HG03521 (cell line): Measurements from ENCODE around the gene SMCO2.
"Not testable (repeated sequence)": the region's sequence is repeated elsewhere in the genome, so short reads cannot be mapped to it uniquely, and the experiment has no call there.

ENCODE experiments used
- ATAC-seq: cut with Tn5 transposase; IDR thresholded peaks from one replicate; pipeline ENCODE4 v1.9.1; 2021; ENCODE audit warnings: mild to moderate bottlenecking, moderate library complexity; ENCODE audit not compliant: unreplicated experiment

SMCO2 gene

GRCh38 chr12:27523642-27524493 is 77.3 kb downstream of the SMCO2 start, which contains the start of gene PPFIBP1:
TSS of gene PPFIBP1 (plus strand) at chr12:27524206. CDS start at chr12:27633397, 109,191 bp downstream.
- ATAC-seq, result peak; percentile 97

DNA sequence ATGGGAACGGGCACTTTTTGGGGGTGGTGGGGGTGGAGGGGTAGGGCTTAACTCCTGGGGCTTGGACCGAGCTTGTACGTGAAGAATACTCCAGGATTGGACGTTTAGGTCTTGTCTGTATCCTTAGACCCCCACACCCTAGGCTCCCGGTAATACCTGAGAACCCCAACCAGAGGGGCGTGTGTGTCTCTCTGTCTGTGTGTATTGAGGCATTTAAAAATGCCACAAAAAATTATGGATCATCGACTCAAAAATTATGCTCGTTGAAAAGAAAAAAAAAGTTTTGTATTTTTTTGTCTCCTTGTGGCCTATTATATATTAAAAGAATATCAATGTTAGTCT is 77.9 kb downstream of the SMCO2 start:
- ATAC-seq, result no peak

DNA sequence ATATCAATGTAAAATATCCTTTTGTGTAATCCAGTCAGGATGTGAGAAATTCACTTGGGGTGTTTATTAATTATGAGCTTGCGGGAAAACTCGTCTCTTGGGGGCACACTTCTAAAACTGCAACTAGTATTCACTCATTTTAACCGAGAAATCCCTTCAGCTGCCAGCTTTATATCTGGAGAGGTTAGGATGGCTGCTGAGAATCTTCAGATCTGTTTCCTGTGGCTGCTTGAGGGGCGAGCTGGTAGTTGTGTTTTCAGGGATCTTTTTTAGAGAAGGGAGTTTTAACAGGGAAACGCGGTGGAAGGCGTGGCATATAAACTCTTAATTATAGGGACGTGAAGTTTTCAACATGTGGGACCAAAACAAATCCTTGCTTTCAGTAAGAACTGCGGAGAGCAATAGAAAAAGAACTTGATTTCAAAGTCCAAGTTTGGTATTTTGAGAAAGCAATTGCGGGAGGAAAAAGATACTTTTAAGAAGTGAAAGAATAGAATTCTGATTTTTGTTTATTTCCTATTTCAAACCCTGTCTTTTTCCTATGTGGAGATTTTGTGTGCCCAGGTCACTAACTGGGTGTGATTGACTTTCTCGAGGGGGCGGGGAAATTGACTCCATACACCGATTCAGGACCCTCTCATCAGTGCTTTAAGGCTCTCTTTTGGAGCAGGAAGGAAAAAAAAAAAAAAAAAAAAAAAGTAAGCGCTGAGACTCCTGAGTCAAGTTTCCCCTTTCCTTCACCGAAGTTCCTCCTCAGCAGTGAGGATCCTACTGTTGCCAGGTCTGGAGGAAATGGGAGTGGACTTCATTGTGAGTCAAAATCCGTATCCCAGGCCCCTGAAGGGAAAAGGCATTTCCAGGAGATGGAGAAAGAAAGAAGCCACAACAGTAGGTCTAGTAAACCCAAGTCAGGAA is 78.6 kb downstream of the SMCO2 start:
- no peak for ATAC-seq

GRCh38 chr12:27527512-27527911 is 81.0 kb downstream of the SMCO2 start:
- ATAC-seq, result no peak

GRCh38 chr12:27528788-27529187 is 82.3 kb downstream of the SMCO2 start:
- ATAC-seq, result no peak

DNA sequence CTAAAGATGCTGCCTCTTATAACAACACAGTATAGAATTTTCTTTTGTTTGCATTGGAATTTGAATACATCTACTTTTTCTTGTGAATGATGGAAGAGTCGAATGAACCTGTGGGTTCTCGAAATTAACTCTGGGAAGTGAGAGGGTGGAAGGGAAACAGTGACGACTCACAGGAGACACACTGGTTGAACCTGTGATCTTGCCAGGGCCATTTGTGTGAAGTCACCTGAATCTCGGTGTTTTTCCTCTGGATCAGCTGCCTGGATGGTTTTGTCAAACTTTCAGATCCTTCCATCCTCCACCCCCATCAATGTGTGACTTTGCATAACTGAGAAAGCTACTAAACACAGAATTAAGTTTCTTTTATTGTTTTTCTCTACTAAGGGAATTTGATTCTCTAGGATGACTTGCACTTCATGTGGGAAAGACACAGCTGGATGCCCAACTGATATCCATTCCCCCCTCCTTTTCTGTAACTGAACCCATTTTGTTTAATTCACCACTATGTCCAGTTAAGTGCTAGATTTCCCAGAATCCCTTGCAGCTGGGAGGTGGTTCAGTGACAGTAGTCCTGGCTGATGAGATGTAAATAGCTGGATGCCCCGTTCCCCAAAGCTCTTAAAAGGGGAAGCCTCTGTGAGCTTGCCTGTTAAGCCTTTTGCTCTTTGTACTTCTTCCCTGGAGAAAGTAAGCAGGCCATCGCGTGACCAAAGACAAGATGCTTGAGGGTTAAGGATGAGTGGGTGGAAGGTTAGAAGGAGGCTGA is 83.8 kb downstream of the SMCO2 start:
- ATAC-seq, result no peak

- ATAC-seq, result no peak
These were observed 85.4 kb downstream of the SMCO2 start for GRCh38 chr12:27531896-27532295.

DNA sequence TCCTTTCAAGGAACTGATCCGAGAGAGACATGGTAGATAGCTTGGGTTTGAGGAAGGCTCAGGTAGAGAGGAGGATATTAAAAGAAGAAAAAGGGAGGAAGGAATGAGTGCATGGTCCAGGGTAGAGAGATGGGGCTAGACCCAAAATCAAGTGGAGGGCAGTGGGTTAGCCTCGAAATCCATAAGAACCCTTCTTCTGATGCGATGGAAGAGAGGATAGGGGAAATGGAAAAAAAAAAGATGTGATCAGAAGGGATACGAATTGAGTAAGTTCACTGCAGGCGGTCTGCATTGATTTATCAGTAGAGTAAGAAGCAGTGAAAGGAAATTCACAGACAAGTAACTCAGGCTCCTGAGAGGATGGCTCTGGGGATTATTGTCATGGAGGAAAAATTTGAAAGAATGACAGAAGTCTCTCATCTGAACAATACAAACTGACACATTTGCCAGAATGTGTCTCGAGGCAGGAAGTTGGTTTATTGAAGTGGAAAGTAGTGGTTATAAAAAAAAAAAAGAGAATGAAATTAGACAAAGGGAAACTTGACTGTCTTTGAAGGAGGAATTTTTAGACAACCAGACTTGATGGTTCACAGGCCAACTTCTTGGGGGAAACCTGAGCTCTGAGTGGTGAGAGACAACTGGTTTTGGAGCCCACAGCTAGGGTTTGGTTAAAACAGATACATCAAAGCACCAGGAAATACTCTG is 87.7 kb downstream of the SMCO2 start:
- ATAC-seq, result no peak

- ATAC-seq, result no peak
These were observed 88.2 kb downstream of the SMCO2 start for GRCh38 chr12:27534765-27535161.

DNA sequence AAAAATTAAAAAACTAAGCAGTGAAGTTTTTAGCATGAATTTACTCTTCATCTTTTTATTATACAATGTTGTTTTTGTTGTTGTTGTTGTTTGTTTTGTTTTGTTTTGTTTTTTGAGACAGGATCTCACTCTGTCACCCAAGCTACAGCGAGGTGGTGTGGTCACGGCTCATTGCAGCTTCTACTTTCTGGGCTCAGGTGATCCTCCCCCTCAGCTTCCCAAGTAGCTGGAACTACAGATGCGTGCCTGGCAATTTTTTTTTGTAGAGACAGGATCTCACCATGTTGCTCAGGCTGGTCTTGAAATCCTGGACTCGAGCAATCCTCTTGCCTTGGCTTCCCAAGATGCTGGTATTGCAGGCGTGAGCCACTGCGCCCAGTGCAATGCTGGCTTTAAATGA is 88.8 kb downstream of the SMCO2 start:
- no peak for ATAC-seq

DNA sequence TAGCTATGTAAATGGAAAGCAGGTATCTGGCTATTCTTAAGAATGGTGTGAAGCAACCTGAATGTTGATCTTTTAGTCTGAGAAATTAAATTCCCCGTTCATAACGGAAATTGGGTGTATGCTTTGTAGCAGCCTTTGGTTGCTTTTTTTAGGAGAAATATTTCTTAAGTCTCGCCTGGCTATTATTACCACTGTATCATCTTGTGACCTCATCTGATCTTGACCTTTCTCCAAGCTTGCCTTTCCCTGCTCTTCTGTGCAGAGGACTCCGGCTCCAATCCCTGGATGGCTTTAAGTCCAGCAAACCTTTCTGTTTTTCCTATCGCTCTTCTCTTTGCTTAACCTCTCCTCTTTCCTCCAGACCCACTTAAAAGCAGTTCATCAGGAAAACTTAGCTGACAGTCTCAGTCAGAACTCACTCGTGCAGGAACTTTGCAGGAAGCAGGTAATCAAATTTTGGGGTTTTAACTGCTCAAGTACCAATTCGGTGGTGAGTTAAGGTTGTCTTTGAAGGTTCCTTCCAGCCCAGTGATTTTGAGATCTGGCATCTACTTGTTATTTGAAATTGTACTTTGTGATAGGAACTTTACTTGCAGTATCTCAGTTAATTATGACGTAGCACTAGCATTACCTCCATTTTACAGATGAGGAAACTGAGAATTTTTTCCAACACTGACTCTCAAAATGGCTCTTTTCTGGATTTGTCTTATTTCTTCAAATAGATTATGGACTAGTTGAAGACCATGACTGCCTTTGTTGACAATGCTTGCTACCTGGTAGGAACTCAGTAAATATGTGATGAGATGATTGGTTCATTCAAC is 91.5 kb downstream of the SMCO2 start:
- no peak for ATAC-seq

DNA sequence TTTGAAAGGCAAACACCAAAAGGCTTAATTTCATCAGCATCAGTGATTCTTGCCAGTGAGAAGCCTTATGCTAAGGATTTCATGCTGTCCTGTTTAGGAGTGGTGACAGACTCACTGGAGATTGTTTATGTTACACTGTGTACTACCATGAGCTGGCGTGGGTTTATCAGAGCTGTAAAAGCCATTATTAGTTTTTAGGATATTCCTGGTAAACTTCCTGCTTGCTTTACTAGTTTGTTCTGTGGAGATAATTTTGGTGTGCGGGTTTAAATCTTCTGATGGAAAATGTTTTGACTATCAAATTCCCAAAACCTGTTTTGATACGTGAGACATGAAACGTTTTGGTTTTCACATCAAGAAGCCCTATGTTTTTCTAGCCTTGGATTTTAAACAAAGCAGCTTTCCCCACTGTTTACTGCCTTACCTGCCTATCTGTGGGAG is 92.7 kb downstream of the SMCO2 start:
- ATAC-seq, result no peak

GRCh38 chr12:27541031-27541719 is 94.6 kb downstream of the SMCO2 start:
- no peak for ATAC-seq

- ATAC-seq, result no peak
These were observed 96.1 kb downstream of the SMCO2 start for GRCh38 chr12:27542628-27543027.

- ATAC-seq, result not testable (repeated sequence)
These were observed 98.3 kb downstream of the SMCO2 start for GRCh38 chr12:27544858-27545257.

DNA sequence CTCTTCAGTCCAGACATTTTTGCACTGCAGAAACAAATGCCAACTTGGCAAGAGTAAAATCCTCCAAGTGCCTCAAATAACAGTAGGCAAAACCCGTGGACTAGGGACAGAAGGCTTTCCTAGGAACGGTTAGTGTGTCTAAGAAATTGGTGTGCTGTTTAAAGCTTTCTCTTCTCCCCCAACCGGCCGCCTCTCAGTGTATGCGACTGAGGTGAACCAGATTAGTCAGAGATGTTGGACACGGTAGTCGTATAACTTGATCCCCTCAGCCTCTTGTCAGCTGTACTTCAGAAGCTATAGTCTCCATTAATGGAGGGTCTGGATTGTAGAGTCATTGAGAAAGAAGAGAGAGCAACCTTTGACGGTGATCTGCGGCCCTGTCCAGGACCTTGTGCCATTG is 99.1 kb downstream of the SMCO2 start:
- no peak for ATAC-seq

GRCh38 chr12:27547592-27547991 is 101.1 kb downstream of the SMCO2 start:
- ATAC-seq, result no peak

DNA sequence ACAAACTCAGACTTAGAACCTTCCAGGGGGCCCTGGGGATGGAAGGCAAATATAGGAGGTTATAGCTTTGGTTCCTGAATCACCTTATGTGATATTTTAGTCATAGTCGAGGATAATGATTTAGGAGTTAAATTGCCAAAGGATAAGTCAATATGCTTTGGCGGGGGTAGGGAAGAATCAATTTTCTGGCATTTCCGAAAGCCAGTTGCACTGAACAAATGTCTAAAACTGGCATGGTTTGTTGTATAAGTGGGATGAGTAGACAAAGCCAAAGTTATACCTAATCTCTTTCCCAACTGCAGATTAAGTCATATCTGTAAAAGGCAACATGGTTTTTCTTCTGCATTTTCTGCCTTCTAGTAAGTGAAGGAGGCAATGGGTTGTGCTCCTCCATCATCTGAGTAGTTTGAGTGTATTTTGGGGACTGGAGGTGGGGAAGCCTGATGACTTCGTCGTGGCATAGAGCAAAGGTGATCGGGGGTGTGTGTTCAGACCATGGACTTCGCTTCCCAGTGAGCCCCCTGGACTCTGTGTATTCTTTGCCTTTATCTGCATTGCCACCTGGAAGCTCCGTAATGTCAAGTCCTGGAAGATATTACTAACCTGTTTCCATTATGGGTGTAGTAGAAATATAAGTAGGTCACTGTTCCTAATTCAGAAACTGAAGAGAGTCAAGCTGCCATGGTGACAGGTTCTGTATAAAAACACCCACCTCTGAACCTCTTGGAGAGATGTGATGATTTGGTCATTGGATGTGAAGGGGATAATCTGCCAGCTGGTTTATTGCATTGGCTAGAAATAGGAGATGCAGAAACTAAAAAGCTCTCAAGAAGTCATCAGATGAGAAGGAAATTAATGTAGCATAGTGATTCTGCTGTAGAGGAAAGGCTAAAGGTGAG is 102.0 kb downstream of the SMCO2 start:
- ATAC-seq, result no peak
